MM.1S (cell line): ENCODE data around the gene BCAT1.
A peak's percentile ranks its signal among the peaks of the same experiment; 100 is the strongest.

Source experiments
- DNase-seq: peaks from one replicate; pipeline ENCODE4 v3.0.0-alpha.2; 2015
- H2AFZ ChIP-seq: fragments of 300-600 bp; sonication (generic); 2 replicates; pipeline ENCODE4 v1.6.0; 2016; ENCODE audit warnings: antibody characterized with exemption, low read length
- H3F3A ChIP-seq: fragments of 300-600 bp; sonication (generic); 2 replicates; pipeline ENCODE4 v1.6.1; 2016; ENCODE audit warnings: mild to moderate bottlenecking, antibody characterized with exemption, low read length, moderate library complexity, mixed read lengths; ENCODE audit not compliant: insufficient read depth
- H3K27ac ChIP-seq: fragments of 300-600 bp; sonication (generic); 2 replicates; pipeline ENCODE4 v1.5.1; 2016; ENCODE audit warnings: mild to moderate bottlenecking, low read length
- H3K27me3 ChIP-seq: fragments of 300-600 bp; sonication (generic); replicated peaks from 2 replicates; pipeline ENCODE4 v1.6.0; 2016; ENCODE audit warnings: low read length; ENCODE audit not compliant: insufficient read depth
- H3K36me3 ChIP-seq: fragments of 300-600 bp; sonication (generic); replicated peaks from 2 replicates; pipeline ENCODE4 v1.6.1; 2016; ENCODE audit warnings: mild to moderate bottlenecking, low read length, mixed read lengths; ENCODE audit not compliant: insufficient read depth
- H3K4me1 ChIP-seq: fragments of 300-600 bp; sonication (generic); 2 replicates; pipeline ENCODE4 v1.6.1; 2016; ENCODE audit warnings: low read length, mixed read lengths
- H3K4me2 ChIP-seq: fragments of 300-600 bp; sonication (generic); 2 replicates; pipeline ENCODE4 v1.6.0; 2016; ENCODE audit warnings: low read depth, low read length
- H3K4me3 ChIP-seq: fragments of 300-600 bp; sonication (generic); 2 replicates; pipeline ENCODE4 v1.5.1; 2016; ENCODE audit warnings: low read length, mixed read lengths
- H3K79me2 ChIP-seq: fragments of 300-600 bp; sonication (generic); 2 replicates; pipeline ENCODE4 v1.6.1; 2016; ENCODE audit warnings: mixed run types, low read length, mixed read lengths
- H3K9ac ChIP-seq: fragments of 300-600 bp; sonication (generic); 2 replicates; pipeline ENCODE4 v1.6.1; 2016; ENCODE audit warnings: low read length, mixed read lengths
- H3K9me2 ChIP-seq: fragments of 300-600 bp; sonication (generic); replicated peaks from 2 replicates; pipeline ENCODE4 v1.6.1; 2016; ENCODE audit warnings: mild to moderate bottlenecking, low read length, mixed read lengths; ENCODE audit not compliant: insufficient read depth
- H3K9me3 ChIP-seq: fragments of 300-600 bp; sonication (generic); replicated peaks from 2 replicates; pipeline ENCODE4 v1.6.1; 2016; ENCODE audit warnings: mild to moderate bottlenecking, low read length, mixed read lengths; ENCODE audit not compliant: insufficient read depth
- H4K20me1 ChIP-seq: fragments of 300-600 bp; sonication (generic); 2 replicates; pipeline ENCODE4 v1.6.1; 2016; ENCODE audit warnings: mild to moderate bottlenecking, low read length, moderate library complexity, mixed read lengths; ENCODE audit not compliant: insufficient read depth
- EZH2 ChIP-seq: fragments of 300-600 bp; sonication (generic); optimal IDR thresholded peaks from 2 replicates; pipeline ENCODE3; 2017; ENCODE audit warnings: low read depth, mild to moderate bottlenecking, antibody characterized with exemption, low read length, mixed read lengths
- EZH2phosphoT487 ChIP-seq: fragments of 300-600 bp; sonication (generic); IDR thresholded peaks from 2 replicates; pipeline ENCODE4 v1.6.1; 2018; ENCODE audit warnings: antibody characterized with exemption, low read length
- TF ChIP-seq, protein P1 (sequence below): fragments of 300-600 bp; sonication (generic); IDR thresholded peaks from 2 replicates; pipeline ENCODE4 v1.5.1; 2016; ENCODE audit warnings: antibody characterized with exemption, low read length, mixed read lengths

BCAT1 gene

DNA sequence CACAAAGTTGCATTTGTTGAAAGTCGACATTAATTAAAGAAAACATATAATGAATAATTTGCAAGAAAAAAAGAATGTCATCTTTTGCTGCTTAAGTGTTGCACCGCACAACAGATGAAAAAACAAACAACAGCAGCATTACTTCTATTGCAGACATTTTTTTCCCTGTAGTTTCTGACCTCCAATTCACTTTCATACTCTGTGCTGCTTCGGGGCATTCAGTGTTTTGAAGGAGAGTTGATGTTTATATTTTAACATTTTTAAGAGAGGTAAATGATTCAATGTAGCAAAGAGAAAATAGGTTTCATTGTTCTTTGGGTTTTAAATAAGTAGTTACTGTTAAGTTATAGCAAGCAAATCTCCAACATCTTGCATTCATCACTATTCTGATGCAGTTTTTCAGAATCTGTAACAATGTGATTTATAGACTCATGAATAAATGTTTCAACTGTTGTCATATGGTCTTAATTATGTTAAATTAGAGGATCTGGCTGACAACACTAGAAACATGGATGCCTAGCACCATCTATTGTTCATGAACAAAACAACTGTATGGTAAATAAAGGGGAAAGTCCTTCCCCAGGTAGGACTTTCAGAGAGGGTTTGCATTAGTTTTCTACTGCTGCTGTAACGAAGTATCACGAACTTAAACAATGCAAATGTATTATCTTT is 168.1 kb downstream of the BCAT1 start:
- Histone ChIP-seq H3K4me3 (no peak overlapping the region), H3K36me3 (no peaks in the 10 kb centered on the region), H3K4me2 (no peak overlapping the region), H3K4me1 (no peaks in the 10 kb centered on the region), H2AFZ (no peak overlapping the region), H3K9me2 (no peaks in the 10 kb centered on the region), H3K9ac (no peak overlapping the region), H3K27ac (no peak overlapping the region), H3K9me3 (no peaks in the 10 kb centered on the region), H3F3A (no peaks in the 10 kb centered on the region), H3K79me2 (no peaks in the 10 kb centered on the region), H3K27me3 (no peaks in the 10 kb centered on the region), H4K20me1 (no peaks in the 10 kb centered on the region)
- DNase-seq = peak; percentile 26
- TF ChIP-seq, protein P1, sequence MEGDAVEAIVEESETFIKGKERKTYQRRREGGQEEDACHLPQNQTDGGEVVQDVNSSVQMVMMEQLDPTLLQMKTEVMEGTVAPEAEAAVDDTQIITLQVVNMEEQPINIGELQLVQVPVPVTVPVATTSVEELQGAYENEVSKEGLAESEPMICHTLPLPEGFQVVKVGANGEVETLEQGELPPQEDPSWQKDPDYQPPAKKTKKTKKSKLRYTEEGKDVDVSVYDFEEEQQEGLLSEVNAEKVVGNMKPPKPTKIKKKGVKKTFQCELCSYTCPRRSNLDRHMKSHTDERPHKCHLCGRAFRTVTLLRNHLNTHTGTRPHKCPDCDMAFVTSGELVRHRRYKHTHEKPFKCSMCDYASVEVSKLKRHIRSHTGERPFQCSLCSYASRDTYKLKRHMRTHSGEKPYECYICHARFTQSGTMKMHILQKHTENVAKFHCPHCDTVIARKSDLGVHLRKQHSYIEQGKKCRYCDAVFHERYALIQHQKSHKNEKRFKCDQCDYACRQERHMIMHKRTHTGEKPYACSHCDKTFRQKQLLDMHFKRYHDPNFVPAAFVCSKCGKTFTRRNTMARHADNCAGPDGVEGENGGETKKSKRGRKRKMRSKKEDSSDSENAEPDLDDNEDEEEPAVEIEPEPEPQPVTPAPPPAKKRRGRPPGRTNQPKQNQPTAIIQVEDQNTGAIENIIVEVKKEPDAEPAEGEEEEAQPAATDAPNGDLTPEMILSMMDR = peak; percentile 35
- TF ChIP-seq EZH2 (no peak), EZH2phosphoT487 (no peak)

DNA sequence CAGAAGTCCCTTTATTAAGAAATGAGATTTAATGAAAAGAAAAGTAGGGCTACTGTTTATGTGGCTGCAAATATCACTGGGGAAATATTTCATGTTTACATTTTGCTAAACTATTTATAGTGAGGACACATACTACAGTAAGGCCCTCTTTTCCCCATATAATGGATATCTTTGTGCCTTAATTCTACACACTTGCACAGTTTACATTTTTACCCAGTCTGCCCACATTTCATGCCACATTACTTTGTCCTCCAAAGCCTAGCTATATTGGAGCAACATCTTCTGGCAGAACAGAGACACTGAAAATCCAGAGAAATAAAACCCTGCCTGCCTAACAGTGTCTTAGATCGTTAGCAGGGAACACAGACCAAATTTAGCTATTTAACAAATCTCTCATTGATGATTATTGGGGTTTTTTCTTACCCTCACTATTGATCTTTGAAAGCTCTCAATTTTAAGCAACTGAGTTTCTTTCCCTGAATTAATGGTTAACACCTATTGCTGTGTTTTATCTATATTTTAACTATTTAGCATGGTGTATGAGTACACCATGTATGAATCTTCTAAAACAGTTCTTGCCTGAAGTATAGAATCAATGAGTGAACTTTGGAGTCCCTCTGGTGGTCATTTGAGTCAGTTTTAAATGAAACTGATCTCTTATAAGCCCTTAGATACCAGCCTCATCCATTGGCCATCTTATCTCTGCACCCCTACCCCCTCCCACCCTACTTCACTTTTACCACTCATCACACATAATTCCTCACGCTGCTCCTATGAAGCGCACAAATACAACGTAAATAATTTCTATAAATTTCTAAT is 170.2 kb downstream of the BCAT1 start:
- Histone ChIP-seq H3K36me3 (no peaks in the 10 kb centered on the region), H3K79me2 (no peaks in the 10 kb centered on the region), H3K4me2 (no peak overlapping the region), H3K4me1 (no peaks in the 10 kb centered on the region), H3K9me2 (no peaks in the 10 kb centered on the region), H3K9me3 (no peaks in the 10 kb centered on the region), H3K9ac (no peak overlapping the region), H2AFZ (no peak overlapping the region), H4K20me1 (no peaks in the 10 kb centered on the region), H3K4me3 (no peak overlapping the region), H3K27ac (no peak overlapping the region), H3F3A (no peaks in the 10 kb centered on the region), H3K27me3 (no peaks in the 10 kb centered on the region)
- peak; percentile 41 for DNase-seq
- TF ChIP-seq EZH2 (no peak), EZH2phosphoT487 (no peak)
- TF ChIP-seq, protein P1 = peak; percentile 35; the same call in 1 of the 2 replicates

DNA sequence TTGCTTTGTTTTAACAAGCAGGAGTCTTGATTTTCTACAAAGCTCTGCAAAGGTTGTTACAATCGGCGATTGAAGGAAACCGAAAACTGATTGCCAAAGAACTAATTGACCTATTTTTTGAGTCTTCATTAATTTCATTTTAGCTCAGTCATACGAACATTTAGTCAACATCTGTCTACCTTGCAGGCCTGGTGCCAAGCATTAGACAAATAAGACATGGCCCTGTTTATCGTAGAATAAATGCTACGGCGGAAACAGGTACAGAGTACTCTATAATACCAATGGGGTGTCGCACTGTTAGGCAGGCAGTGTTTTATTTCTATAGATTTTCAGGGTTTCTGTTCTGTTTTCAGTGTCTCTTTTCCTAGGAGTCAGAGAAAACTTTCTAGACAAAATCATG is 171.5 kb downstream of the BCAT1 start:
- H4K20me1 ChIP-seq = no peaks in the 10 kb centered on the region
- H3F3A ChIP-seq = no peaks in the 10 kb centered on the region
- no peak overlapping the region for H3K4me2 ChIP-seq
- no peak overlapping the region for H3K4me3 ChIP-seq
- no peak for DNase-seq
- no peaks in the 10 kb centered on the region for H3K36me3 ChIP-seq
- no peaks in the 10 kb centered on the region for H3K9me2 ChIP-seq
- H3K27me3 ChIP-seq = no peaks in the 10 kb centered on the region
- H3K4me1 ChIP-seq = no peaks in the 10 kb centered on the region
- no peak overlapping the region for H3K27ac ChIP-seq
- TF ChIP-seq EZH2phosphoT487 (no peak), EZH2 (no peak)
- TF ChIP-seq, protein P1 = no peak
- no peaks in the 10 kb centered on the region for H3K9me3 ChIP-seq
- H3K79me2 ChIP-seq = no peaks in the 10 kb centered on the region
- no peak overlapping the region for H2AFZ ChIP-seq
- H3K9ac ChIP-seq = no peak overlapping the region
